Esophagus mucosa (tissue), 1 donor: ENCODE data around the gene TTLL11. TPM values are rescaled to one million over a fixed set of nuclear protein-coding genes. Genes with fewer than 3 reads are reported as not detected.
A peak's percentile ranks its signal among the peaks of the same experiment; 100 is the strongest.
"Not testable (repeated sequence)": the region's sequence is repeated elsewhere in the genome, so short reads cannot be mapped to it uniquely, and the experiment has no call there.

Experiments
- ATAC-seq: fragments of 200-7000 bp; cut with Tn5 transposase; one replicate; pipeline ENCODE4 v1.9.1; 2020
- total RNA-seq: library from RNA; stranded (reverse); gene quantifications from one replicate; pipeline ENCODE4 v1.2.4, GENCODE V29; 2023
- donor health status: DM: yes; HTN: yes; CAD: no.

TTLL11 gene
- total RNA-seq, 1 donor from 2014 or later: 3.1 TPM

DNA sequence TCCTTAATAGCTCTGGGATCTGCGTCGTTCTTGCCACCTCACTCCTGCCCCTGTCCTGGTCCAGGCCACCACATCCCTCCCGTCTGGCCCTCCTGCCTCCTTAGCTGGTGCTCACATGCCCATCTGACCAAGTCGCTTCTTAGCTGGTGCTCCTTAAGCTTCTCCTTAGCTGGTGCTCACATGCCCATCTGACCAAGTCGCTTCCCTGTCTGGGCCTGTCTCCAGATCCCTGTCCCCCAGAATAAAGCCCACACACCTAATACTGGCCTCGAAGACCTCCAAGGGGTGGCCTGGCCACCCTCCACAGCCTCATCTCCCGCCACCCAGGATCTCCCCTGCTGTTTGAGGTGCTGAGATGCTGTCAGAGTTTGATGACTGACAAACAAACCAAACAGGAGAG lies 31.4 kb upstream of the TTLL11 start:
- no peak for ATAC-seq

DNA sequence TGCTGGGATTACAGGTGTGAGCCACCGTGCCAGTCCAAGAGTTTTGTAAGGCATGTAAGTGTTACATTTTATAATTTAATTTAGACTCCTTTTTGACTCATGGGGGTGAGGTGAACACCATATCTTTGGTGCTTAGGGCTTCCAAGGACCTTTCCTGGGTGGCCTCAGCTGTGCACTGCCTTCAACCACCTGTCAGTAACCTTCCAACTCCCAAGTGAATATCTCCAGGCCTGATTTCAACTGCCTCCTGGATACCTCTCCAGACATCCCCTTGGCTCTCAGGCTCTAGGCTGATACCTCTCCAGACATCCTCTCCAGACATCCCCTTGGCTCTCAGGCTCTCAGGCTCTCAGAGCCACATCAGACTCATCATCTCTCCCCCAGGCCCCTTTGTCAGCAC lies 30.9 kb upstream of the TTLL11 start:
- ATAC-seq: no peak

GRCh38 chr9:122122903-122123632 lies 30.0 kb upstream of the TTLL11 start:
- peak; percentile 58 for ATAC-seq

DNA sequence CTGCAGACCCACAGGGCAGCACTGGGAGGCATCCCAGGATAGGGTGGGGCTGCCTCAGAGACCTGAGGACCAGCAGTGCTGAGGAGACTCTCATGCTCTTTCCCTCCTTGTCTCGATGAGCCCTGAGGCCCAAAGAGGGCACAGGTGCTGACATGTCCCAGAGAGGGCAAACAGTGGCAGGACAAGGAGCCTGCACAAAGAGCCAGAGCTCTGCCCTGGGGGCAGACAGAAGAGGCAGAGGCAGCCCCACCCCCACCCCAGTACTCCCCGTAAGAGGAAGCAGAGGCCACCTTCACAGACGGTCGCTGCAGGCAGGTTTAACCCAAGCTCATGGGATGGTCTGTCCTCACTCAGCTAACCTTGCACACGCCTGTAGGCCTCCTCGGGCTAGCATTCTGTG lies 29.4 kb upstream of the TTLL11 start:
- no peak for ATAC-seq

GRCh38 chr9:122121931-122122330 lies 28.8 kb upstream of the TTLL11 start:
- ATAC-seq: no peak

DNA sequence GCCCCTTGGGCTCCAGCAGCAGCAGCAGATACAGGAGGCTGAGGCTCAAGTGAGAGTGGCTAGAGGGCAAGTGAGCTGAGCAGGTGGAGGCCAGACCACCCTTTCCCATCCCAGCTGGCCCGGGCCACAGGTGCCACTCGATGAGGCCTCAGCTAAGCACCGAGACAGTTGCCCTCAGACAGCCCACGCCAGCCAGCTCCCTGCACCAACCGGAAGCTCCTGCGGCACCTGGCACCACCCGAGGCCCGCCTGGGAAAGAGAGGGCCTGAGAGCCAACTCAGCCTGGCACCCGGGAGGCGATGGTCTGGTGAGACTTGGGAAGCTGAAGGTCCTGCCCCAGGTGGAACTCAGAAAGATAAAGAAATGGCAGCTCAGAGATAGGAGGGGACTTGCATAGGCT lies 28.3 kb upstream of the TTLL11 start:
- ATAC-seq: no peak

- no peak for ATAC-seq
Measured at GRCh38 chr9:122120316-122121071, 27.4 kb upstream of the TTLL11 start.

DNA sequence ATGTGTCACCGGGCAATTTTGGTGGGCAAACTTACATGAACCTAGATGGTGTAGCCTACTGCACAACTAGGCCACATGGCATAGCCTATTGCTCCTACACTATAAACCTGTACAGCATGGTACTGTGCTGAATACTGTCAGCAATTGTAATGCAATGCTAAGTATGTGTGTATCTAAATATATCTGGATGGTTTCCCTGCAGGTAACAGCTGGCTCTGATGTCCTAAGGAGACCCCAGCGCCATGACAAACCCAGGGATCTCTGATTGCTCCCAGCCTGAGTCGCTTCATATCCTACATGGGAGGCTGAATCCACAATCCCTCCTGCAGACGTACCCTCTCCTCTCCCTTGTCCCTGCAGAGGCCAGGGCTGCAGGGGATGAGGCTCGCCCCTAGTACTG lies 26.6 kb upstream of the TTLL11 start:
- ATAC-seq: no peak

DNA sequence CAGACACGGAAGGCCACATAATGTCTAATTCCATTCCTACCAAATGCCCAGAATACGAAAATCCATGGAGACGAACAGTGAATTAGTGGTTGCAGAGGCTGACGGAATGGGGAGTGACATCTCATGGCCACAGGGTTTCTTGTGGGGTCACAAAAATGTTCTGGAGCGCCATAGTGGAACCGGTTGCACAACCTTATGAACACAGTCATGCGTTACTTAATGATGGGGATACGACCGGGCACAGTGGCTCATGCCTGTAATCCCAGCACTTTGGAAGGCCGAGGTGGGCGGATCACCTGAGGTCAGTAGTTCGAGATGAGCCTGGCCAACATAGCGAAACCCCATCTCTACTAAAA lies 26.0 kb upstream of the TTLL11 start:
- no peak for ATAC-seq

- no peak for ATAC-seq
Measured at GRCh38 chr9:122118343-122119165, 25.4 kb upstream of the TTLL11 start.

GRCh38 chr9:122117241-122117640 lies 24.1 kb upstream of the TTLL11 start:
- not testable (repeated sequence) for ATAC-seq

DNA sequence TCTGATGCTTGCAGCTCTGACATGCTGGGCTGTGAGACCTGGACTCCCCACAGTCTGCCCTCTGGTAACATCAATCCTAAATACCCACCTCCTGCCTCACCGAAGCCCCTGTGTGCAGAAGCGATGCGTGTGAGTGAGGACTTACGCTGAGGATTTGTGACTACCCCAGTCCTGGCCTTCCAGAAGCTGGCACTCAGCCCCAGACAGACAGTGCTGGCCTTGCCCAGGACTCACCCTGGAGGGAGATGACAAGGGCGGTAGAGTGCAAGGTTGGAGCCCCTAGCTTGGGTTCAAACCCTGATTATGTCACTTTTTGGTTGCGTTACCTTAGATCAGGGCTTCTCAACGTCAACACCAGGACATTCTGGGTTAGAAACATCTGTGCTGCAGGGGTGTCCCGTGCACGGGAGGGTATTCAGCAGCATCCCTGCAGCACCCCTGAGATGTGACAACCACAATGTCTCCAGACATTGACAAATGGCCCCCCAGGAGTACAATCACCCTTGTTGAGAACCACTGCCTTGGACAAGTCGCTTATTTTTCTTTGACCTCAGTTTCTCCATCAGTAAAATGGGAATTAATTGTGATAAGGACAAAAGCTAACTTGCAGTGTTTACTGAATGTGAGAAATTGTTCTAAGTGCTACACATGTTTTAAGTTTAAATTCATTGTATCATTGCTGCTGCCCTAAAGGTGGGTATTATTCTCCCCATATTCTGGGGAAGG lies 23.5 kb upstream of the TTLL11 start:
- no peak for ATAC-seq

DNA sequence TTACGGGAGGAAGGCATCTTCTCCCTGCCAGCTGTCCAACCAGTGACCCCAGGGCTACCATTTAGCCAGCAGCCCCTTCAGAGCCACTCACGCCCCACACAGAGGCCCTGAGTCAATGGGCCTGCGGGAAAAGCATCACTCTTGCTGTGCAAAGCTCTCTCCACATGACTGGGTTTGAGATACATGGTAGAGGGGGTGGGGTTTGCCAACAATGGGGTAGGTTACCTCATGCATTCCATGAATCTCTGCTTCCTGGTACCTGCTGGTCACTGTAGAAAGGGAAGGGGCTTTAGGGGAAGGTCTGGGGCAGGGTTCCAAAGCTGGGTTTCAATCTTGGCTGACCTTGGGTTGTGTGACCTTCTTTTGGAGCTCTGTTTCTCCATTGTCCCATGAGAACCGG lies 22.9 kb upstream of the TTLL11 start:
- no peak for ATAC-seq

DNA sequence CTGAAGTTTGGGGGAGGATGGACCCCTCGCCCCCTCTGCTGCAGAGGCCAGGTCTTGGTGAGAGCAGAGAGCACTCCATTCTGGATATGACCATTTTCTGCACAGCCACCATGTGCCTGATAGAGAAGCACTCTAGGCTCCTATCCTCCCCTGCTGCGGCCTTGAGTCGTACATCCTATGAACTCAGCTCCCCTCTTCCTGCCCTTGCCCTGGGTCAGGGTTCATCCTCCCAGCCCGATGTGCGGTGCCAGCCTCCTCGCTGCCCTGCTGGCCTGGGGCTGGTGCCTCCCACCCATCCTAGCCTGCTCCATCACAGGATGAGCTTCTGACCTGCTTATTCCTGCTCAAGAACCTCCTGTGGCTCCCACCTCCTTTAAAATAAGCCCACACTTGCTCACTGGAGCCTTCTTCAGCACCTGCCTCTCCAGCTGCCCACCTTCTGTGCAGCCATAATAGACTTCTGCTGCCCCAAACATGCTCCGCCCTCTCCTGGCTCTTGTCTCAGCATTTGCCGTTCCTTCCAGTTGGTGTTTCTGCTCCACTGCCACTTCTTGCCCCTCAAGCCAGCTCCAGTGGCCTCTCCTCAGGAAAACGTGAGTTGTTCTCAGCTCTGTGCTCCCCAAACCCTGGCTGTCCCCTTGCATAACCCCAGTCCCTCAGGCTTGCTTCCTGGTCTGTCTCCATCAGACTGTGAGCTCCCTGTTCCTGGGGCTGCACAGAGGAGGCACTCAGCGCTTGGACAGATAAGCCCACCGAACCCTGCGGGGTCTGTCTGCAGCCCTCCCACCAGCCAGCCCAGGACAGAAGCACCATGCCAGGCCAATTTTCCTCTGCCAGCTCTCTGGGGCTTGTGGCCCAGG lies 22.3 kb upstream of the TTLL11 start:
- ATAC-seq: no peak

DNA sequence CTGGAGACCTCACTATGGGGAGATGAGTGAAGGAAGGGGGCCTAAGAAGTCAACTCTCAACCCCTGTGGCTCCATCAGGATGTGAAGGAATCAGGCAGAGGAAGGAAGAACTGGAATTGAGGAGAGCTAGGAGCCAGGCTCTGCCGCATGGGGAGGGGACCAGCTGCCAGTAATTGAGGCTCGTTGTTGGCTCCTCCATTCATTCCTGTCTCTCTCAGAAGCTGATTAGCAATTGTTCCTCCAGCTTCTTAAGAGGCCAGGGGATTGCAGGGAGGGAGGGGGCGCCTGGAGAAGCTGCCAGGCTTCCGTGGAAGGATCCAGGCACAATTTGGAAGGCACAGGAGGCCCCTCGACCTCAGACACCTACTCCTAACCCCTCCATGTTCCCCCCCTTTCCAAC lies 20.5 kb upstream of the TTLL11 start:
- ATAC-seq: no peak

- no peak for ATAC-seq
Measured at GRCh38 chr9:122112238-122112637, 19.1 kb upstream of the TTLL11 start.

- no peak for ATAC-seq
Measured at GRCh38 chr9:122111413-122112085, 18.4 kb upstream of the TTLL11 start.

DNA sequence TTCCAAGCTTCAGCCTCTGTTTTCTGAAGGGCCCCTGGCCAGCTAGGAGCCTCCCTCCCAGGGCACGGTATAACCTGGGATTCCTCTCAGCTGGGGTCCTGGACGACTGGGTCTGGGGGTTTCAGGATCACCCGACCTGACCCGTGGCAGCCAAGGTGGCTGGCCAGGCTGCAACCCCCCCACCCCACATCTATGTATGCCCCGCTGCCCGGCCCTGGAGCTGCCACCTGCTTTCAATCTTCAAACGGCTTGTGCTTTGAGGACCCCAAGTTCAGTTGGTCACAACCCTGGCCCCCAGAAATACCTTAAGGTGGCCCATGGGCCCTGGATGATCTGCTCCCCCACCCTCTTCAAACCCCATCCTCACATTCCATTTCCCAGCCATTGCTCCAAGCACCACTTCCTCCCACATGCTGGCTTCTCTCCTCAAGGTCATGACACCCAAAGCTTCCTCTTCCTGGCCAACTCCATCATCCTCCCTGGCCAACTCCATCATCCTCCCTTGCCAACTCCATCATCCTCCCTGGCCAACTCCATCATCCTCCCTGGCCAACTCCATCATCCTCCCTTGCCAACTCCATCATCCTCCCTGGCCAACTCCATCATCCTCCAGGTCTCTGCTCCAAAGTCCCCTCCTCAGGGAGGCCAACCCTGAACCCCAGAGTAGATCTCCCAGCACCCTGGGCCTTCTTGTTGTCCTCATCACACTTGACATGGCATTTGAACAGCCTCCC lies 17.2 kb upstream of the TTLL11 start:
- no peak for ATAC-seq

DNA sequence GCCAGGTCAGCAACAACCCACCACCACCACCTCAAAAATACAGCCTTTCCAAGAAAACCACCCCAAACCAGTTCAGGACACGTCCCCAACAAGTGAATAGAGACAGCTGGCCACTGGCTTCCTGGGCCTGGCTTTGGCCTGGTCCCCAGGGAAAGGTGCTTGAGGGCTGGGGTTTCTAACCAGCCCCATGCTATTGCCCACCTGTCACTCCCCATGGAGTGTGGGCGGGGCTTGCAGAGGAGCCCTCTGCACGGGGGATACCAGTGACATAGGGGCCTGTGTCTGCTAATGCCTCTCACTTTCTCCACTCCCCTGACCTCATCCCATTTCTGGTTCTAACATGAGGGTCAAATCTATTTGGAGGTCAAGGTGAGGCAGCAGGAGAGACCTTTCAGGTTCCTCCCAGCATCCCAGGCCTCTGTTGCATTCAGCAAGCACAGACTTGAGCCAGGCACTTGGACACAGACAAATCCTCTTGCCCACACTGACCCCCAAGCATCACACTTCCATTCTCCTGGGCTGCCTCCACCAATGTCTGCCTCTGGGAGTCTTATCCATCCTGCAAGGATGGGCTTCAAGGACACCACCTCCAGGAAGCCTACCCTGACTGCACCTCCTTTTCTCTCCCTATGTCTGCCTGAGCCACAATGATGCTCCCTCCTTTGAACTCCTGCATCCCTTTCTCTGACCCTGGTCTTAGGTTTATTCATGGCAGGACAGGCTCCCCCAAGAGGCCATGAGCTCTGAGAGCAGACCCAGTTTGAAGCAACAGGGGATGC lies 16.1 kb upstream of the TTLL11 start:
- ATAC-seq: no peak
